HG03097 (cell line): ENCODE measurements around the gene SETX.

ENCODE experiments used
- ATAC-seq: cut with Tn5 transposase; IDR thresholded peaks from one replicate; pipeline ENCODE4 v1.9.1; 2021; ENCODE audit not compliant: unreplicated experiment, low FRiP score

Gene SETX

GRCh38 chr9:132241840-132242620 lies 112.8 kb downstream of the SETX start:
- ATAC-seq = no peak

- no peak for ATAC-seq
Measured at GRCh38 chr9:132241483-132241839, 113.3 kb downstream of the SETX start.

DNA sequence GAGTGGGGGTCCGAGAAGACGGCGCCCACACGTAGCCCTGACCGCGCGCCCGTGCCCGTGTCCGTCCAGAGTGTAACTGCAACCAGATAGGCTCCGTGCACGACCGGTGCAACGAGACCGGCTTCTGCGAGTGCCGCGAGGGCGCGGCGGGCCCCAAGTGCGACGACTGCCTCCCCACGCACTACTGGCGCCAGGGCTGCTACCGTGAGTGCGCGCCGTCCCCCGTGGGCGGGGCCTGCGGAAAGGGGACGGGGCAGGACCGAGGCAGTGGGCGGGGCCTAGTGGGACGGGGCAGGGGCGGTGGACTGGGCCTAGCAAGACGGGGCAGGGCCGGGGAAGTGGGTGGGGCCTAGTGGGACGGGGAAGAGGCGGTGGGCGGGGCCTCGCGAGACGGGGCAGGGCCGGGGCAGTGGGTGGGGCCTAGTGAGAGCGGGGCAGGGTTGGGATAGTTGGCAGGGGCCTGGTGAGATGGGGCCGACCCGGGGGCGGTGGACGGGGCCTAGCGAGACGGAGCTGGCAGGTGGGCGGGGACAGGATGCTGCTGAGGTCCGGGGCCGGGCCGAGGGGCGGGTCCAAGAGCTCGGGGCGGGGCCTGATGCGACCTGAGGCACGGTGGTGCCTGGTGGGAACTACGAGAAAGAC lies 113.8 kb downstream of the SETX start:
- ATAC-seq = peak; percentile 71

DNA sequence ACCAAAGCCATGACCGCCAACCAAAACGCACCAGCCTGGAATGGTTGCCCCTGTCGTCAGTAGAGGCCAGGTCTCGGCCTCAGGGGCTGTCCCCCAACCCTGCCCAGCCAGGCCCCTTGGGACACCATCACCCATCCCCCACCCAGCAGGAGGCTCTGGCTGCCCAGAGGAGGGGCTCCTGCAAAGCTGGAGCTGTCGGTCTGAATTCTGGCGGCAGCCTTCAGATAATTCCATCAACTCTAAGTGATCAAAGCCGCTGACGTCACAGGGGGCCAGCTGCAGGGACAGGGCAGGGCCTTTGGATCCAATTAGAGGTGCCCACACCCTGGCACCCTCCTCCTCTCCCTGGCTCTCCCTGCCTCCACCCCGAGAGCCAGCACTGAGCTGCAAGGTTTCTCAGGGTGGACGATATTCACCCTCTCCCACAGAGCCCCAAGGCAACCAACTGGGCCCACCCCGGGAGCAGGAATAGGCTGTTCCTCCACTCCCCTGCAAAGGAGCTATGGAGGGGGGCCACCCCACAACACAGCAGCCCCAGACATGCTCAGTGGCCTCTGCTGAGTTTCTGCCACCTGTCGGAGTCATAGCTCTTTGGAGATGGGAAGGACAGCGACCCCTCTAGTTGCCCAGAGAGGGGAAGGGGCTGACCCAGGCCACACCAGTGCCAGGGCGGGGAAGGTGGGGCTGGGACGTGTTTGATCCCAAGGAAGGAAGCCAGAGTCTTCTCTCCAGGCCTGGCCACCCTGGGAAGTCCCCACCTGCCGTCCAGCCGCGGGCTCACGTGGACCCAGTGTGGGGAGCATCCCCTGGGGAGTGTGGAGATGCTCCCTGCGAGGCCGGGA lies 114.6 kb downstream of the SETX start:
- ATAC-seq = no peak

- ATAC-seq = no peak
Measured at GRCh38 chr9:132239518-132239917, 115.3 kb downstream of the SETX start.

DNA sequence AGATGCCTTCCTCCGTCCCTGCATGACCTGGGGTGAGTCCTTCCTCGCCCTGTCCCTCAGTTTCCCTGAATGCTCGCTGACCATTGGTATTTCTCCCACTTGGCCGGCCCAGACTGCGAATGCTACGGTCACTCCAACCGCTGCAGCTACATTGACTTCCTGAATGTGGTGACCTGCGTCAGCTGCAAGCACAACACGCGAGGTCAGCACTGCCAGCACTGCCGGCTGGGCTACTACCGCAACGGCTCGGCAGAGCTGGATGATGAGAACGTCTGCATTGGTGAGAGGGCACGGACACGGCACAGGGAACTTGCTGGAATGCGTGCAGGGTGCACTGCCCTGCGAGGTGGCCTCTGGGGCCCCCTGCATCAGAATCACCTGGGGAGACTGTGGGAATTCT lies 115.8 kb downstream of the SETX start:
- ATAC-seq = no peak

DNA sequence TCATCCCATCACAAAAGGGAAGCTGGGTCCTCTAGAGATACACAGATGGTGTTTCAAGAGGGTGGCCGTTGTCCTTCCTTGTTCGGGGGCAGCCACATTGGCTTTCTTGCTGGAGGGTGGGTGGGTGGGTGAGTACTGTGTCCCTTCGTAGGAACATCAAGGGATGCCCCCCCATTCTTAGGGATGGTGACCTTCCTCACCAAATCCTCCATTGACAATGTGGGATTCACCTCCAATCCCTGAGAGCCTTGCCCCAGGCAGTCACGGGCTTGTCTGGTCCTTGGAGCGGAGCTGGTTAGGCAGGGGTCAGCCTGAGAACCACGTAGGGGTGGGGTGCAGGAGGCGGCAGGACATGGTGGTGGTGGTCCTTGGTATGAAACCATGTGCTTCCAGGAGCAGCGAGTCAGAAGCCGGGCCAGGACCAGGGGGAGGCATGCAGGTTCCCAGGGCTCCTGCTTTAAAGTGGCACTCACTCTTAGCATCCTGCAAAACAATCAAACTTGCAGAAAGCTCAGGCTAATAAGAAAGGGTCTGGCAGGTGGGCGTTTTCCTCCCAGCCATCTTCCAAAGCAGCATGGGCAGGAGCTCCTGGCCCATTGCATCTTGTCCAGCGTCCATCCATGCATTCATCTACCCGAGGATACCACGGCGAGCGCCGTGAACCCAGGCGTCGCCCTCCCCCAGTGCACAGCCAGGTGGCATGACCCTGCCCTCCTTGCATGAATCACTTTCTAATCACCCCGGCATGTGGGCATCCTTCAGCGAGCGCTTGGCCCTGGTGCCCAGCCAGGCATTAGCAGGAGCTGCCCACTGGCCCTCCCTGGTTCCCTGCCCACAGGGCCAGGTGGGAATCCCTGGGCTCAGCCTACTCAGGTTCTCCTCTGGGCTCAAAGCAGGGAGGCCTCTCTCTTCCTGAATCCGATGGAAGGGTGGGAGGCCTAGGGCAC lies 116.5 kb downstream of the SETX start:
- ATAC-seq = no peak

DNA sequence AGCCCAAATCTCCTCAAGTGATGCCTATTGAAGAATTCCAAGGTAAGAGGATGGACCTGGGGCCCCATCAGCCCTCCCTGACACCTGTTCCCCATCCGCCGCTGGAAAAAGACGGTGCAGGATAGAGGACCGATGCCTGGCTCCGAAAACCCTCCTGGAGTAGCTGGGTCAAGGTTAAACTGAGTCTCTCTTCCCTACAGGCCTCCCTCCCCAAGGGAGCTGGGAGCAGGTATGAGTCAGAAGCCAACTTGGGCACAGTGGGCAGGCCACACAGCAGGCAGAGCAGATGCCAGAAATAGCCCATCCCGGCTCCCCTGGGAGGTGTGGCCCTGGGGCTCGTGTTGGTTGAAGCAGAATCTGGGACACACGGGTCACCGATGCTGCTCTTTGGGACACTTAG lies 117.3 kb downstream of the SETX start:
- no peak for ATAC-seq

GRCh38 chr9:132236662-132237311 lies 118.0 kb downstream of the SETX start:
- no peak for ATAC-seq

DNA sequence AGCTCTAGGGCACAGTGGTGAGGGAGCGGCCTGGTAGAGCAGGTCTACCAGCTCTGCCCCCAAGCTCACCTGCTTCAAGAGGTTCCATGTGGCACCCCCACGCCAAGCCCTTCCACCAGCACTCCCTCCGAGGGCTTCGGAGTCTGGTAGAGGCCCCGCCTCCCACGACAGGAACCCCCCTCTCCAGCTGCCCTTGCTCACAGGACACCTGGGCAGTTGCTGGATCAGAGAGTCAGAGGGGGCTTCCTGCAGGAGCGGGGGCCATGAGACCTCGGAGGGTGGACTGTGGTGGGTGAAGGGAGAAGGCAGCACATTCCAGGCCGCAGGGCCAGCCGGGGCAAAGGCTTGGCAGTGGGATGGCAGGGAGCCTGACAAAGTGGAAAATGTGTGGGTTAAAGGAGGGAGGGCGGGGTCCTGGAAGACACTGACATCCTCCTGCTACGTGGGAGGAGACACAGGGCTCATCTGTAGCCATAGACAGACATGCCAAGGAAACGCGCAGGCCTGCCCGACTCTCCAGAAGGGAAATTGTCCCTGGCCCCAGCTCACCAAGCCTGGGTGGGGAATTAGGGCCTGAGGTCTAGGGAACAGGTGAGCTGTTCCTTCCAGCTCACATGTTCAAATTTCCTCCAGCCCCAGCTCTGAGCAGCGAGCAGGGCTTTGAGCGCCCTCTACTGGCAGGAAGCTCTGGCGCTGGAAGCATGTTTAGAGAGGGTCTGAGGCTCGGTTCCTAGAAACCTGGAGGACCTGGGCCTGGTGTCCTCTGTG lies 118.7 kb downstream of the SETX start:
- ATAC-seq = no peak

GRCh38 chr9:132235125-132235524 lies 119.7 kb downstream of the SETX start:
- no peak for ATAC-seq

GRCh38 chr9:132234535-132234934 lies 120.3 kb downstream of the SETX start:
- ATAC-seq = no peak

DNA sequence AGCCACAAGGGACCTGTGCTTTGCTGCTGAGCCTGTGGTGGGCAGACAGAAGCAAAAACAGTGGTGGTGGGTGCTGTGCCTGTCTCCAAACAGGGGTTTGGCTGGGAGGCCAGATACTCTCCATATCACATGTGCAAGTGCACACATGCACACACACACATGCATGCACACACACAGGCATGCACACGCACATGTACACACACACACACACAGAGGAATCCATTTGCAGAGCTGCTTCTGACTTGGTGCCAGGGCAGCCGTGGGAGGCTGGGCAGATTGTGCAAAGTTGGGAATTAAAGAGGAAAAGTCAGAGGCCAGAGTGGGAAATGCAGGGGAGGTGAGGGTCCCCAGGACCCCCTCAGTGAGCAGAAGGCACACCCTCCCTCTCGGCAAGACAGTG lies 121.6 kb downstream of the SETX start:
- no peak for ATAC-seq

GRCh38 chr9:132232522-132232921 lies 122.3 kb downstream of the SETX start:
- no peak for ATAC-seq

- no peak for ATAC-seq
Measured at GRCh38 chr9:132231019-132231701, 123.6 kb downstream of the SETX start.

DNA sequence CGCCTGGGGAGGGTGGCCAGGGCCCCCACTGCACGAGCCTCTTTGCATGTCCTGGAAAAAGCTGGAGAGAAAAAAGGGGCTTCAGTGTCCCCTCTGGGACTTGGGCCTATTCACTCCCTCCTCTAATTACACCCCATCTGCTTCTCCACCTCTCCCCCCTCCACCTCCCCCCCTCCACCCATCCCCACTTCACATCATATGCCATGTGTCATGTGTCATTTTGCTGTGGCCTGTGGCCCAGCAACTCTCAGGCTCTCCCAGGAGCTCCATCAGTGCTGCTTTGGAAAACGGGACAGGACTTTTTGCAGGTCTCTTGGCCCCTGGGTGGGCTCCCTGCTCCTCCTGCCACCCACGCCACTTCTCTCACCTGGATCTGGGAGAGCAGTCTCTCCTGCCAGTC lies 124.2 kb downstream of the SETX start:
- ATAC-seq = no peak

DNA sequence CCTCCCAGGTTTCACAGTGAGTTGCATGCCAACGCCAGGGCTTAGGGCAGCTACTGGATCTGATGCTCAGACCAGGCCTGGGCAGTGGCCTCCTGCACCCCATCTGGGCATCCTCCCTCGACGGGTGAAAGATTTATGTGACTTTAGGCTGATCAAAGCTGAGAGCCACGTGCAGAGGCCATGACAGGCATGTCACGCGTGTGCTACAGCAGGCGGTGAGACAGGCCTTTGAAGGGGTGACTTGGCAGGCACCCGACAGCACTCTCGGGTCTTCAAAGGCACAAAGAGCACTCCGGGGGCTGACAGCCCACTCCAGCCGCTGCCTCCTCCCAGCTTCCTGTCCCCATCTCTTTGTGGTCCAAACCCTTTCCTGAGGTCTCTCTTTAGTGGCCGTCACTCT lies 126.7 kb downstream of the SETX start:
- ATAC-seq = no peak

DNA sequence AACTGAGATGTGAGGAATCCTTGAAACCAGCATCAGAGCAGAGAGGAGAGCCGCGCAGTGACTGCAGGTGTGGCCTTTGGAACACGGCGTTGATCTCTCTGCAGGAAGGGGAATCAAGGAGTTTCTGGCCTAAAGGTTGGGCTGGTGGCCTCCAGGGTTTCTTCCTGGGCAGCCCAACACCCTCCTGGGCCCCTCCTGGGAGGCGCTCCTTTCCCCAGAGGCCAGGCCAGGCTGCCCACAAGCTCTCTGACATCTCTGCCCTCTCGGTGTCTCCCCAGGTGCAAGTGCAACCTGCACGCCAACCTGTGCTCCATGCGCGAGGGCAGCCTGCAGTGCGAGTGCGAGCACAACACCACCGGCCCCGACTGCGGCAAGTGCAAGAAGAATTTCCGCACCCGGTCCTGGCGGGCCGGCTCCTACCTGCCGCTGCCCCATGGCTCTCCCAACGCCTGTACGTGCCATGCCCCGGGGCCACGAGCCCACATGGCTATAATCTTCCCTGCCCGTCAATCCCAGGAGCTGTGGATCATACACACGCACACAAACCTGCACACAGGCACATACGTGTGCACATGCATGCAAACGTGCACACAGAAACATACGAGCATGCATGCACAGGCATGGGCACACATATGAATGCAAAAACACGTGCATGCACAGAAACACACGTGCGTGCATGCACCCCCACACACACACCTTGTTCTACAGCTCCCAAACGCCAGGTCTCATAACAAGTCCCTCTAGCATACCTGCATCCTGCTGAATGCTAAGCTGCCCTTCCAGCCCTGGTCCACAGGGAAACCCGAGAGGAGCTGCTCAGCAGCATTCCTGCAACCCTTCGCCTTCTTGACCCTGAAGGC lies 128.0 kb downstream of the SETX start:
- no peak for ATAC-seq
